ENCODE measurements around the gene DMD. TPM values are rescaled to one million over a fixed set of nuclear protein-coding genes. Genes with fewer than 3 reads are reported as not detected.

DMD gene
- total RNA-seq, 5 donors from 2014 or later (not counting 1 experiment from before 2014, with no cell fraction given): 0.73 to 1.6 (median 0.88) TPM; not detected in 1

- 100% methylated on average over 1 of the region's 4 CpGs for WGBS (ENCODE audit: insufficient coverage)
- no peak for DNase-seq
- H3K9me3 ChIP-seq: no peaks in the 10 kb centered on the region
- peaks cover 0 to 4% (median 0%) of the 10 kb centered on the region in 3 donors for H3K9me3 Mint-ChIP-seq
- no peak overlapping the region for H3K27ac ChIP-seq (ENCODE audit: low read length)
- no peak overlapping the region for H3K4me3 Mint-ChIP-seq
- H3K27me3 Mint-ChIP-seq: no peaks in the 10 kb centered on the region
- no peak overlapping the region for H3K4me3 ChIP-seq (ENCODE audit: control insufficient read depth in 1 of 2, extremely low read depth in 1 of 2, low read length in 1 of 2)
- H3K36me3 ChIP-seq (ENCODE audit: control insufficient read depth in 2 of 2, extremely low read depth in 1 of 2, insufficient read depth in 1 of 2, low read length in 1 of 2): no peaks in the 10 kb centered on the region
- H3K27me3 ChIP-seq (replicated peaks in 1 of 2; ENCODE audit: control insufficient read depth in 2 of 2, extremely low read depth in 1 of 2, insufficient read depth in 2 of 2, low read length in 1 of 2): no peaks in the 10 kb centered on the region
- H3K4me1 ChIP-seq (ENCODE audit: control insufficient read depth in 1 of 2, extremely low read depth in 1 of 2, insufficient read depth in 2 of 2, low read length in 2 of 2): no peaks in the 10 kb centered on the region
- CTCF ChIA-PET: no interaction called here
- H3K27ac Mint-ChIP-seq: no peak overlapping the region
- ATAC-seq (replicated peaks in 1 of 4): no peak
- H3K4me1 Mint-ChIP-seq: no peaks in the 10 kb centered on the region
- no peaks in the 10 kb centered on the region for H3K36me3 Mint-ChIP-seq
- POLR2A ChIA-PET: no interaction called here
Observed at GRCh38 chrX:31743004-31743403, 1468.3 kb downstream of the DMD start.

GRCh38 chrX:31717474-31717873, 1493.9 kb downstream of the DMD start:
- ChIA-PET CTCF (no interaction called here), POLR2A (no interaction called here)
- WGBS (ENCODE audit: insufficient coverage): no CpG with 5 or more reads among the region's 2 CpGs
- no peaks in the 10 kb centered on the region for H3K4me1 Mint-ChIP-seq
- no peak overlapping the region for H3K27ac ChIP-seq (ENCODE audit: low read length)
- H3K4me1 ChIP-seq (ENCODE audit: control insufficient read depth in 1 of 2, extremely low read depth in 1 of 2, insufficient read depth in 2 of 2, low read length in 2 of 2): no peaks in the 10 kb centered on the region
- DNase-seq: no peak
- peaks cover 0 to 7% of the 10 kb centered on the region in 2 donors for H3K27me3 Mint-ChIP-seq
- H3K9me3 Mint-ChIP-seq: no peaks in the 10 kb centered on the region
- H3K27ac Mint-ChIP-seq: no peak overlapping the region
- H3K4me3 ChIP-seq (ENCODE audit: control insufficient read depth in 1 of 2, extremely low read depth in 1 of 2, low read length in 1 of 2): no peak overlapping the region
- H3K36me3 Mint-ChIP-seq: no peaks in the 10 kb centered on the region
- H3K4me3 Mint-ChIP-seq: no peak overlapping the region
- H3K9me3 ChIP-seq: no peaks in the 10 kb centered on the region
- no peak for ATAC-seq (replicated peaks in 1 of 4)
- no peaks in the 10 kb centered on the region for H3K27me3 ChIP-seq (replicated peaks in 1 of 2; ENCODE audit: control insufficient read depth in 2 of 2, extremely low read depth in 1 of 2, insufficient read depth in 2 of 2, low read length in 1 of 2)
- no peaks in the 10 kb centered on the region for H3K36me3 ChIP-seq (ENCODE audit: control insufficient read depth in 2 of 2, extremely low read depth in 1 of 2, insufficient read depth in 1 of 2, low read length in 1 of 2)

- Mint-ChIP-seq H3K4me1 (no peaks in the 10 kb centered on the region), H3K27ac (no peak overlapping the region), H3K27me3 (peaks cover 0 to 7% of the 10 kb centered on the region in 2 donors), H3K9me3 (no peaks in the 10 kb centered on the region), H3K4me3 (no peak overlapping the region), H3K36me3 (no peaks in the 10 kb centered on the region)
- Histone ChIP-seq H3K4me3 (ENCODE audit: control insufficient read depth in 1 of 2, extremely low read depth in 1 of 2, low read length in 1 of 2) (no peak overlapping the region), H3K27ac (ENCODE audit: low read length) (no peak overlapping the region), H3K36me3 (ENCODE audit: control insufficient read depth in 2 of 2, extremely low read depth in 1 of 2, insufficient read depth in 1 of 2, low read length in 1 of 2) (no peaks in the 10 kb centered on the region), H3K9me3 (no peaks in the 10 kb centered on the region), H3K4me1 (ENCODE audit: control insufficient read depth in 1 of 2, extremely low read depth in 1 of 2, insufficient read depth in 2 of 2, low read length in 2 of 2) (no peaks in the 10 kb centered on the region), H3K27me3 (replicated peaks in 1 of 2; ENCODE audit: control insufficient read depth in 2 of 2, extremely low read depth in 1 of 2, insufficient read depth in 2 of 2, low read length in 1 of 2) (no peaks in the 10 kb centered on the region)
- ChIA-PET POLR2A (no interaction called here), CTCF (no interaction called here)
- ATAC-seq (replicated peaks in 1 of 4) (no peak), DNase-seq (no peak)
- no CpG with 5 or more reads among the region's 5 CpGs for WGBS (ENCODE audit: insufficient coverage)
Observed at GRCh38 chrX:31715675-31716074, 1495.7 kb downstream of the DMD start.

GRCh38 chrX:31714797-31715196, 1496.6 kb downstream of the DMD start:
- no CpG with 5 or more reads among the region's 3 CpGs for WGBS (ENCODE audit: insufficient coverage)
- CTCF ChIA-PET: no interaction called here
- Mint-ChIP-seq H3K4me3 (no peak overlapping the region), H3K4me1 (no peaks in the 10 kb centered on the region), H3K27me3 (peaks cover 0 to 10% of the 10 kb centered on the region in 2 donors), H3K9me3 (no peaks in the 10 kb centered on the region), H3K27ac (no peak overlapping the region), H3K36me3 (no peaks in the 10 kb centered on the region)
- no peak for DNase-seq
- Histone ChIP-seq H3K9me3 (no peaks in the 10 kb centered on the region), H3K36me3 (ENCODE audit: control insufficient read depth in 2 of 2, extremely low read depth in 1 of 2, insufficient read depth in 1 of 2, low read length in 1 of 2) (no peaks in the 10 kb centered on the region), H3K4me1 (ENCODE audit: control insufficient read depth in 1 of 2, extremely low read depth in 1 of 2, insufficient read depth in 2 of 2, low read length in 2 of 2) (no peaks in the 10 kb centered on the region), H3K4me3 (ENCODE audit: control insufficient read depth in 1 of 2, extremely low read depth in 1 of 2, low read length in 1 of 2) (no peak overlapping the region), H3K27me3 (replicated peaks in 1 of 2; ENCODE audit: control insufficient read depth in 2 of 2, extremely low read depth in 1 of 2, insufficient read depth in 2 of 2, low read length in 1 of 2) (no peaks in the 10 kb centered on the region), H3K27ac (ENCODE audit: low read length) (no peak overlapping the region)
- no peak for ATAC-seq (replicated peaks in 1 of 4)
- POLR2A ChIA-PET: no interaction called here

- DNase-seq: no peak
- no peaks in the 10 kb centered on the region for H3K27me3 ChIP-seq (replicated peaks in 1 of 2; ENCODE audit: control insufficient read depth in 2 of 2, extremely low read depth in 1 of 2, insufficient read depth in 2 of 2, low read length in 1 of 2)
- Mint-ChIP-seq H3K36me3 (no peaks in the 10 kb centered on the region), H3K9me3 (no peaks in the 10 kb centered on the region), H3K27me3 (peaks cover 0 to 11% of the 10 kb centered on the region in 2 donors), H3K4me1 (no peaks in the 10 kb centered on the region), H3K4me3 (no peak overlapping the region), H3K27ac (no peak overlapping the region)
- H3K4me3 ChIP-seq (ENCODE audit: control insufficient read depth in 1 of 2, extremely low read depth in 1 of 2, low read length in 1 of 2): no peak overlapping the region
- no peaks in the 10 kb centered on the region for H3K9me3 ChIP-seq
- H3K27ac ChIP-seq (ENCODE audit: low read length): no peak overlapping the region
- ChIA-PET POLR2A (no interaction called here), CTCF (no interaction called here)
- H3K36me3 ChIP-seq (ENCODE audit: control insufficient read depth in 2 of 2, extremely low read depth in 1 of 2, insufficient read depth in 1 of 2, low read length in 1 of 2): no peaks in the 10 kb centered on the region
- no peak for ATAC-seq (replicated peaks in 1 of 4)
- no peaks in the 10 kb centered on the region for H3K4me1 ChIP-seq (ENCODE audit: control insufficient read depth in 1 of 2, extremely low read depth in 1 of 2, insufficient read depth in 2 of 2, low read length in 2 of 2)
- WGBS (ENCODE audit: insufficient coverage): no CpG with 5 or more reads among the region's 1 CpG
Observed at GRCh38 chrX:31713120-31713519, 1498.2 kb downstream of the DMD start.

- Mint-ChIP-seq H3K27me3 (peaks cover 0 to 11% of the 10 kb centered on the region in 2 donors), H3K4me1 (no peaks in the 10 kb centered on the region), H3K4me3 (no peak overlapping the region), H3K36me3 (no peaks in the 10 kb centered on the region), H3K9me3 (no peaks in the 10 kb centered on the region), H3K27ac (no peak overlapping the region)
- Histone ChIP-seq H3K27me3 (replicated peaks in 1 of 2; ENCODE audit: control insufficient read depth in 2 of 2, extremely low read depth in 1 of 2, insufficient read depth in 2 of 2, low read length in 1 of 2) (no peaks in the 10 kb centered on the region), H3K9me3 (no peaks in the 10 kb centered on the region), H3K27ac (ENCODE audit: low read length) (no peak overlapping the region), H3K4me1 (ENCODE audit: control insufficient read depth in 1 of 2, extremely low read depth in 1 of 2, insufficient read depth in 2 of 2, low read length in 2 of 2) (no peaks in the 10 kb centered on the region), H3K4me3 (ENCODE audit: control insufficient read depth in 1 of 2, extremely low read depth in 1 of 2, low read length in 1 of 2) (no peak overlapping the region), H3K36me3 (ENCODE audit: control insufficient read depth in 2 of 2, extremely low read depth in 1 of 2, insufficient read depth in 1 of 2, low read length in 1 of 2) (no peaks in the 10 kb centered on the region)
- ChIA-PET CTCF (no interaction called here), POLR2A (no interaction called here)
- DNase-seq: no peak
- no peak for ATAC-seq (replicated peaks in 1 of 4)
- no CpG with 5 or more reads among the region's 2 CpGs for WGBS (ENCODE audit: insufficient coverage)
Observed at GRCh38 chrX:31711166-31711565, 1500.2 kb downstream of the DMD start.

- Histone ChIP-seq H3K27ac (ENCODE audit: low read length) (no peak overlapping the region), H3K9me3 (no peaks in the 10 kb centered on the region), H3K27me3 (replicated peaks in 1 of 2; ENCODE audit: control insufficient read depth in 2 of 2, extremely low read depth in 1 of 2, insufficient read depth in 2 of 2, low read length in 1 of 2) (no peaks in the 10 kb centered on the region), H3K36me3 (ENCODE audit: control insufficient read depth in 2 of 2, extremely low read depth in 1 of 2, insufficient read depth in 1 of 2, low read length in 1 of 2) (no peaks in the 10 kb centered on the region), H3K4me3 (ENCODE audit: control insufficient read depth in 1 of 2, extremely low read depth in 1 of 2, low read length in 1 of 2) (no peak overlapping the region), H3K4me1 (ENCODE audit: control insufficient read depth in 1 of 2, extremely low read depth in 1 of 2, insufficient read depth in 2 of 2, low read length in 2 of 2) (no peaks in the 10 kb centered on the region)
- no CpG with 5 or more reads among the region's 2 CpGs for WGBS (ENCODE audit: insufficient coverage)
- Mint-ChIP-seq H3K36me3 (no peaks in the 10 kb centered on the region), H3K27ac (no peak overlapping the region), H3K4me3 (no peak overlapping the region), H3K4me1 (no peaks in the 10 kb centered on the region), H3K9me3 (no peaks in the 10 kb centered on the region), H3K27me3 (peaks cover 0 to 10% of the 10 kb centered on the region in 2 donors)
- ChIA-PET CTCF (no interaction called here), POLR2A (no interaction called here)
- ATAC-seq (replicated peaks in 1 of 4) (no peak), DNase-seq (no peak)
Observed at GRCh38 chrX:31708116-31708515, 1503.2 kb downstream of the DMD start.
